Testis (tissue), 2 donors: ENCODE results near the gene PCDHB10.
"Not testable (repeated sequence)": the region's sequence is repeated elsewhere in the genome, so short reads cannot be mapped to it uniquely, and the experiment has no call there.

Source experiments
- CTCF ChIP-seq, 3 experiments: fragments of 450-650 bp in 2 of 3; fragments of 200-600 bp in 1 of 3; sonication (generic) in 1 of 3; IDR thresholded peaks; one replicate each; pipeline ENCODE4 v1.5.1; 2016 to 2019; ENCODE audit warnings: antibody characterized with exemption in 3 of 3, mild to moderate bottlenecking in 2 of 3, moderate library complexity in 1 of 3
- POLR2A ChIP-seq: fragments of 450-650 bp; IDR thresholded peaks from one replicate; pipeline ENCODE4 v1.6.1; 2017; ENCODE audit warnings: antibody characterized with exemption, mild to moderate bottlenecking, moderate library complexity

- TF ChIP-seq CTCF (IDR thresholded peaks at IDR 0.05); POLR2A: not testable (repeated sequence)
These were observed 7.9 kb upstream of the PCDHB10 start for GRCh38 chr5:141184117-141184855.
